Ectodermal cell (in vitro differentiated cells): Measurements from ENCODE around the gene TCF15.

Experiments used
- H3K27ac ChIP-seq: 2 replicates; pipeline ENCODE4 v1.7.0; 2013; ENCODE audit warnings: mild to moderate bottlenecking, low read depth, low read length; ENCODE audit not compliant: insufficient read depth, poor library complexity, severe bottlenecking
- H3K27me3 ChIP-seq: 2 replicates; pipeline ENCODE4 v1.7.0; 2013; ENCODE audit warnings: mild to moderate bottlenecking, low read length; ENCODE audit not compliant: insufficient read depth, control insufficient read depth, poor library complexity, severe bottlenecking
- H3K36me3 ChIP-seq: one replicate; pipeline ENCODE4 v1.7.0; 2013; ENCODE audit warnings: low read length; ENCODE audit not compliant: control insufficient read depth, insufficient read depth
- H3K4me1 ChIP-seq: one replicate; pipeline ENCODE4 v1.7.0; 2013; ENCODE audit warnings: low read length; ENCODE audit not compliant: control insufficient read depth, insufficient read depth
- H3K4me3 ChIP-seq: 2 replicates; pipeline ENCODE4 v1.7.0; 2013; ENCODE audit warnings: low read depth, low read length, control low read depth; ENCODE audit not compliant: insufficient read depth
- H3K9me3 ChIP-seq: 2 replicates; pipeline ENCODE4 v1.7.0; 2013; ENCODE audit warnings: mild to moderate bottlenecking, low read length, moderate library complexity; ENCODE audit not compliant: control insufficient read depth
- WGBS, 2 experiments: methylation state at CpG; one replicate each; pipeline ENCODE4 v1.1.7; 2013; ENCODE audit warnings: missing lambda C conversion rate in 2 of 2; 5-methylcytosine and 5-hydroxymethylcytosine counted together

TCF15 gene

GRCh38 chr20:568673-569415, 41.3 kb downstream of the TCF15 start:
- Histone ChIP-seq H3K9me3 (no peaks in the 10 kb centered on the region), H3K4me3 (no peak overlapping the region), H3K4me1 (peaks cover 26% of the 10 kb centered on the region), H3K27me3 (peaks cover 22% of the 10 kb centered on the region), H3K36me3 (no peaks in the 10 kb centered on the region), H3K27ac (no peak overlapping the region)
- 86 to 87% methylated on average over 14 of the region's 14 CpGs for WGBS, 2 experiments

GRCh38 chr20:568097-568652, 41.9 kb downstream of the TCF15 start:
- 59 to 60% methylated on average over 20 of the region's 20 CpGs for whole genome bisulfite sequencing, 2 experiments
- Histone ChIP-seq H3K4me3 (no peak overlapping the region), H3K27me3 (peaks cover 15% of the 10 kb centered on the region), H3K27ac (no peak overlapping the region), H3K4me1 (peaks cover 23% of the 10 kb centered on the region), H3K9me3 (no peaks in the 10 kb centered on the region), H3K36me3 (no peaks in the 10 kb centered on the region)

GRCh38 chr20:564192-564591, 45.9 kb downstream of the TCF15 start:
- no peaks in the 10 kb centered on the region for H3K36me3 ChIP-seq
- no peak overlapping the region for H3K27ac ChIP-seq
- H3K4me3 ChIP-seq = no peak overlapping the region
- peaks cover 3% of the 10 kb centered on the region for H3K27me3 ChIP-seq
- H3K4me1 ChIP-seq = peaks cover 7% of the 10 kb centered on the region
- 93 to 94% methylated on average over 3 of the region's 3 CpGs for WGBS, 2 experiments
- H3K9me3 ChIP-seq = no peaks in the 10 kb centered on the region

- Histone ChIP-seq H3K4me1 (peaks cover 5% of the 10 kb centered on the region), H3K4me3 (no peak overlapping the region), H3K9me3 (no peaks in the 10 kb centered on the region), H3K27ac (no peak overlapping the region), H3K36me3 (no peaks in the 10 kb centered on the region), H3K27me3 (peaks cover 3% of the 10 kb centered on the region)
- WGBS, 2 experiments = 91% methylated on average over 5 of the region's 5 CpGs
Measured at GRCh38 chr20:563187-563586, 46.9 kb downstream of the TCF15 start.

- H3K4me1 ChIP-seq = no peaks in the 10 kb centered on the region
- H3K36me3 ChIP-seq = no peaks in the 10 kb centered on the region
- H3K27me3 ChIP-seq = peaks cover 3% of the 10 kb centered on the region
- no peak overlapping the region for H3K27ac ChIP-seq
- 88% methylated on average over 5 of the region's 5 CpGs for WGBS, 2 experiments
- no peaks in the 10 kb centered on the region for H3K9me3 ChIP-seq
- no peak overlapping the region for H3K4me3 ChIP-seq
Measured at GRCh38 chr20:562232-562897, 47.7 kb downstream of the TCF15 start.

- no peaks in the 10 kb centered on the region for H3K9me3 ChIP-seq
- 51 to 53% methylated on average over 12 of the region's 12 CpGs for WGBS, 2 experiments
- H3K4me3 ChIP-seq = no peak overlapping the region
- H3K36me3 ChIP-seq = no peaks in the 10 kb centered on the region
- no peak overlapping the region for H3K27ac ChIP-seq
- no peaks in the 10 kb centered on the region for H3K4me1 ChIP-seq
- peaks cover 3% of the 10 kb centered on the region for H3K27me3 ChIP-seq
Measured at GRCh38 chr20:561437-562231, 48.5 kb downstream of the TCF15 start.

GRCh38 chr20:560680-561079, 49.4 kb downstream of the TCF15 start:
- H3K27me3 ChIP-seq = peaks cover 3% of the 10 kb centered on the region
- no peaks in the 10 kb centered on the region for H3K36me3 ChIP-seq
- H3K4me1 ChIP-seq = no peaks in the 10 kb centered on the region
- H3K27ac ChIP-seq = no peak overlapping the region
- H3K9me3 ChIP-seq = no peaks in the 10 kb centered on the region
- no peak overlapping the region for H3K4me3 ChIP-seq
- WGBS, 2 experiments = 70 to 89% methylated on average over 1 to 2 of the region's 2 CpGs

- Histone ChIP-seq H3K27me3 (peaks cover 3% of the 10 kb centered on the region), H3K4me1 (no peaks in the 10 kb centered on the region), H3K4me3 (no peak overlapping the region), H3K9me3 (no peaks in the 10 kb centered on the region), H3K36me3 (no peaks in the 10 kb centered on the region), H3K27ac (no peak overlapping the region)
- WGBS, 2 experiments = 94 to 97% methylated on average over 3 of the region's 3 CpGs
Measured at GRCh38 chr20:558117-558516, 52.0 kb downstream of the TCF15 start.

GRCh38 chr20:556984-557383, 53.1 kb downstream of the TCF15 start:
- Histone ChIP-seq H3K27ac (no peak overlapping the region), H3K27me3 (peaks cover 3% of the 10 kb centered on the region)
- 94 to 98% methylated on average over 2 of the region's 2 CpGs for WGBS, 2 experiments

GRCh38 chr20:555976-556385, 54.1 kb downstream of the TCF15 start:
- H3K27ac ChIP-seq = no peak overlapping the region
- H3K4me1 ChIP-seq = no peaks in the 10 kb centered on the region
- WGBS, 2 experiments = 84 to 85% methylated on average over 6 of the region's 6 CpGs
- H3K9me3 ChIP-seq = no peaks in the 10 kb centered on the region
- peaks cover under 1% of the 10 kb centered on the region for H3K27me3 ChIP-seq
- H3K4me3 ChIP-seq = no peak overlapping the region
- H3K36me3 ChIP-seq = no peaks in the 10 kb centered on the region

More at GRCh38 chr20:556984-557383, 53.1 kb downstream of the TCF15 start:
- no peaks in the 10 kb centered on the region for H3K4me1 ChIP-seq
- H3K4me3 ChIP-seq = no peak overlapping the region
- H3K36me3 ChIP-seq = no peaks in the 10 kb centered on the region
- no peaks in the 10 kb centered on the region for H3K9me3 ChIP-seq
